Ishikawa (cell line): Measurements from ENCODE around the gene FAIM.

Experiments
- CEBPB ChIP-seq: IDR thresholded peaks from 2 replicates; pipeline ENCODE4 v1.6.1; 2012
- CREB1 ChIP-seq: IDR thresholded peaks from 2 replicates; pipeline ENCODE4 v1.6.1; 2012; ENCODE audit warnings: low read depth
- EGR1 ChIP-seq: IDR thresholded peaks from 2 replicates; pipeline ENCODE4 v1.6.1; 2012
- EP300 ChIP-seq: IDR thresholded peaks from 2 replicates; pipeline ENCODE4 v1.6.1; 2012; ENCODE audit warnings: borderline replicate concordance
- FOXM1 ChIP-seq: IDR thresholded peaks from 2 replicates; pipeline ENCODE4 v1.6.1; 2012; ENCODE audit warnings: low read depth, borderline replicate concordance
- NFIC ChIP-seq: IDR thresholded peaks from 2 replicates; pipeline ENCODE4 v1.6.1; 2012
- RAD21 ChIP-seq: IDR thresholded peaks from 2 replicates; pipeline ENCODE4 v1.6.1; 2012; ENCODE audit warnings: low read depth
- TAF1 ChIP-seq: IDR thresholded peaks from 2 replicates; pipeline ENCODE4 v1.6.1; 2012; ENCODE audit warnings: low read depth, mild to moderate bottlenecking
- TCF12 ChIP-seq: IDR thresholded peaks from 2 replicates; pipeline ENCODE4 v1.6.1; 2012; ENCODE audit warnings: low read depth
- TEAD4 ChIP-seq: IDR thresholded peaks from 2 replicates; pipeline ENCODE4 v1.6.1; 2012
- USF1 ChIP-seq: IDR thresholded peaks from 2 replicates; pipeline ENCODE4 v1.6.1; 2012
- YY1 ChIP-seq: IDR thresholded peaks from 2 replicates; pipeline ENCODE4 v1.6.1; 2012; ENCODE audit warnings: low read depth
- ZBTB7A ChIP-seq: IDR thresholded peaks from 2 replicates; pipeline ENCODE4 v1.6.1; 2012; ENCODE audit warnings: low read depth
- TF ChIP-seq, protein P1 (sequence below): IDR thresholded peaks from 2 replicates; pipeline ENCODE4 v1.6.1; 2012; ENCODE audit warnings: low read depth, mild to moderate bottlenecking
- TF ChIP-seq, protein P2 (sequence below): IDR thresholded peaks from 2 replicates; pipeline ENCODE4 v1.6.1; 2012

FAIM gene

GRCh38 chr3:138678086-138678485, 69.5 kb downstream of the FAIM start:
- TF ChIP-seq CEBPB (no peak), USF1 (no peak), EP300 (no peak), CREB1 (no peak), NFIC (no peak), FOXM1 (no peak), TEAD4 (no peak), ZBTB7A (no peak)
- TF ChIP-seq, protein P1, sequence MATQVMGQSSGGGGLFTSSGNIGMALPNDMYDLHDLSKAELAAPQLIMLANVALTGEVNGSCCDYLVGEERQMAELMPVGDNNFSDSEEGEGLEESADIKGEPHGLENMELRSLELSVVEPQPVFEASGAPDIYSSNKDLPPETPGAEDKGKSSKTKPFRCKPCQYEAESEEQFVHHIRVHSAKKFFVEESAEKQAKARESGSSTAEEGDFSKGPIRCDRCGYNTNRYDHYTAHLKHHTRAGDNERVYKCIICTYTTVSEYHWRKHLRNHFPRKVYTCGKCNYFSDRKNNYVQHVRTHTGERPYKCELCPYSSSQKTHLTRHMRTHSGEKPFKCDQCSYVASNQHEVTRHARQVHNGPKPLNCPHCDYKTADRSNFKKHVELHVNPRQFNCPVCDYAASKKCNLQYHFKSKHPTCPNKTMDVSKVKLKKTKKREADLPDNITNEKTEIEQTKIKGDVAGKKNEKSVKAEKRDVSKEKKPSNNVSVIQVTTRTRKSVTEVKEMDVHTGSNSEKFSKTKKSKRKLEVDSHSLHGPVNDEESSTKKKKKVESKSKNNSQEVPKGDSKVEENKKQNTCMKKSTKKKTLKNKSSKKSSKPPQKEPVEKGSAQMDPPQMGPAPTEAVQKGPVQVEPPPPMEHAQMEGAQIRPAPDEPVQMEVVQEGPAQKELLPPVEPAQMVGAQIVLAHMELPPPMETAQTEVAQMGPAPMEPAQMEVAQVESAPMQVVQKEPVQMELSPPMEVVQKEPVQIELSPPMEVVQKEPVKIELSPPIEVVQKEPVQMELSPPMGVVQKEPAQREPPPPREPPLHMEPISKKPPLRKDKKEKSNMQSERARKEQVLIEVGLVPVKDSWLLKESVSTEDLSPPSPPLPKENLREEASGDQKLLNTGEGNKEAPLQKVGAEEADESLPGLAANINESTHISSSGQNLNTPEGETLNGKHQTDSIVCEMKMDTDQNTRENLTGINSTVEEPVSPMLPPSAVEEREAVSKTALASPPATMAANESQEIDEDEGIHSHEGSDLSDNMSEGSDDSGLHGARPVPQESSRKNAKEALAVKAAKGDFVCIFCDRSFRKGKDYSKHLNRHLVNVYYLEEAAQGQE = no peak

GRCh38 chr3:138678874-138679392, 70.4 kb downstream of the FAIM start:
- no peak for TF ChIP-seq TEAD4
- TF ChIP-seq TCF12 = no peak
- no peak for TF ChIP-seq EGR1
- TF ChIP-seq RAD21 = no peak
- no peak for TF ChIP-seq CEBPB
- TF ChIP-seq, protein P2, sequence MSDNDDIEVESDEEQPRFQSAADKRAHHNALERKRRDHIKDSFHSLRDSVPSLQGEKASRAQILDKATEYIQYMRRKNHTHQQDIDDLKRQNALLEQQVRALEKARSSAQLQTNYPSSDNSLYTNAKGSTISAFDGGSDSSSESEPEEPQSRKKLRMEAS = no peak
- TF ChIP-seq USF1 = no peak
- no peak for TF ChIP-seq CREB1

- no peak for TF ChIP-seq TAF1
- no peak for TF ChIP-seq TCF12
- no peak for TF ChIP-seq TEAD4
- no peak for TF ChIP-seq RAD21
- no peak for TF ChIP-seq CREB1
Observed at GRCh38 chr3:138681463-138682220, 73.1 kb downstream of the FAIM start.

GRCh38 chr3:138682648-138683047, 74.1 kb downstream of the FAIM start:
- no peak for TF ChIP-seq TAF1
- no peak for TF ChIP-seq EP300
- no peak for TF ChIP-seq CREB1
- no peak for TF ChIP-seq NFIC
- no peak for TF ChIP-seq ZBTB7A
- TF ChIP-seq YY1 = no peak
- TF ChIP-seq USF1 = no peak
- TF ChIP-seq FOXM1 = no peak
- TF ChIP-seq TCF12 = no peak
- no peak for TF ChIP-seq RAD21
- TF ChIP-seq TEAD4 = no peak
- TF ChIP-seq, protein P1 = no peak
- TF ChIP-seq, protein P2 = no peak
- no peak for TF ChIP-seq EGR1
- TF ChIP-seq CEBPB = no peak
